NT2/D1 (cell line): ENCODE measurements around the gene MBNL2.

Experiments
- DNase-seq: peaks from one replicate; pipeline ENCODE4 v3.0.0-alpha.2; 2011; ENCODE audit warnings: low read depth, low spot score
- H3K27me3 ChIP-seq: 2 replicates; pipeline ENCODE4 v1.6.0; 2011; ENCODE audit warnings: mild to moderate bottlenecking; ENCODE audit not compliant: insufficient read length, insufficient read depth
- H3K36me3 ChIP-seq: 2 replicates; pipeline ENCODE4 v1.6.1; 2011; ENCODE audit warnings: mild to moderate bottlenecking, low read length, mixed read lengths; ENCODE audit not compliant: insufficient read depth, insufficient read length
- H3K4me1 ChIP-seq: 2 replicates; pipeline ENCODE4 v1.5.1; 2011; ENCODE audit not compliant: insufficient read depth, insufficient read length
- H3K4me3 ChIP-seq: 2 replicates; pipeline ENCODE4 v1.5.1; 2011; ENCODE audit warnings: low read depth; ENCODE audit not compliant: insufficient read length
- H3K9ac ChIP-seq: 2 replicates; pipeline ENCODE4 v1.6.0; 2011; ENCODE audit warnings: low read depth; ENCODE audit not compliant: insufficient read length
- H3K9me3 ChIP-seq: 2 replicates; pipeline ENCODE4 v1.5.1; 2011; ENCODE audit warnings: mild to moderate bottlenecking, low read length; ENCODE audit not compliant: insufficient read depth
- SUZ12 ChIP-seq: IDR thresholded peaks from 2 replicates; pipeline ENCODE4 v1.6.1; 2011; ENCODE audit not compliant: insufficient read length, insufficient read depth; ENCODE audit errors: extremely low read depth
- YY1 ChIP-seq: IDR thresholded peaks from 2 replicates; pipeline ENCODE4 v1.6.1; 2011; ENCODE audit not compliant: insufficient read length, insufficient read depth
- ZNF274 ChIP-seq: IDR thresholded peaks from 2 replicates; pipeline ENCODE4 v1.6.1; 2011; ENCODE audit warnings: mild to moderate bottlenecking, low read depth, low read length

MBNL2 gene

DNA sequence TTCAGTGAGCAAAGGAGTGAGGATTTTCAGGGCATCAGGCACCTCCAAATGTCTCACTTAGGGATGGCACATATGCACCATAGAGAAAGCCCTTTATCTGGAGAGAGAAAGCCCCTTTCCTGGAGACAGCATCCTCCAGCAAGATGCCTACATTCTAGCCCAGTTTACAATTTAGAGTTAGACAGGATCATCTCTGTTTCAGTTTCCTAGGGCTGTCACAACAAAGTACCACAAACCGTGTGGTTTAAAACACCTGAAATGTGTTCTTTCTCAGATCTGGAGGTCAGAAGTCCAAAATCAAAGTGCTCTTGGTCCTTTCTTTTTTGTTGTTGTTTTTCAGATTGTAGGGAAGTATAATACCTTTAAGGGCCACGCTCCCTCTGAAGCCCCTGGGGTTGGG lies 61.8 kb downstream of the MBNL2 start:
- no peaks in the 10 kb centered on the region for H3K36me3 ChIP-seq
- no peak overlapping the region for H3K9ac ChIP-seq
- no peaks in the 10 kb centered on the region for H3K27me3 ChIP-seq
- DNase-seq, result no peak
- no peaks in the 10 kb centered on the region for H3K9me3 ChIP-seq
- H3K4me3 ChIP-seq, result no peak overlapping the region
- no peaks in the 10 kb centered on the region for H3K4me1 ChIP-seq
- TF ChIP-seq SUZ12 (no peak), ZNF274 (no peak), YY1 (no peak)

DNA sequence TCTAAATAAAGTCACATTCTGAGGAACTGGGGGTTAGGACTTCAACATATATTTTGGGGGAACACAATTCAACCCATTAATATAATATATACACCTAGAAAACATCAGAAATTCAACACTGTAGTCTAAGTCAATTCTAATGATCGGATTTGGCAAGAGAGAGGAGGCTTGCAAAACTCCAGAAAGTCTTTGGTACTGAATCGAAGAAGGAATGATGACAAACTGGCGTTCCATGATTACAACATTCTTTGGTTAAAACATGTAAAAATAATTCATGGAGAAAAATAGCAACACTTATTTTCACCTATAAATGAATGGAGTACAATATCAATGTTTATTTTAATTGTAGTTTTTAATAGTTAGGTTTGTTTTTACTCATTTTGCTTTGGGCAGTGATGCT lies 62.4 kb downstream of the MBNL2 start:
- Histone ChIP-seq H3K4me3 (no peak overlapping the region), H3K4me1 (no peaks in the 10 kb centered on the region)
- DNase-seq, result no peak

DNA sequence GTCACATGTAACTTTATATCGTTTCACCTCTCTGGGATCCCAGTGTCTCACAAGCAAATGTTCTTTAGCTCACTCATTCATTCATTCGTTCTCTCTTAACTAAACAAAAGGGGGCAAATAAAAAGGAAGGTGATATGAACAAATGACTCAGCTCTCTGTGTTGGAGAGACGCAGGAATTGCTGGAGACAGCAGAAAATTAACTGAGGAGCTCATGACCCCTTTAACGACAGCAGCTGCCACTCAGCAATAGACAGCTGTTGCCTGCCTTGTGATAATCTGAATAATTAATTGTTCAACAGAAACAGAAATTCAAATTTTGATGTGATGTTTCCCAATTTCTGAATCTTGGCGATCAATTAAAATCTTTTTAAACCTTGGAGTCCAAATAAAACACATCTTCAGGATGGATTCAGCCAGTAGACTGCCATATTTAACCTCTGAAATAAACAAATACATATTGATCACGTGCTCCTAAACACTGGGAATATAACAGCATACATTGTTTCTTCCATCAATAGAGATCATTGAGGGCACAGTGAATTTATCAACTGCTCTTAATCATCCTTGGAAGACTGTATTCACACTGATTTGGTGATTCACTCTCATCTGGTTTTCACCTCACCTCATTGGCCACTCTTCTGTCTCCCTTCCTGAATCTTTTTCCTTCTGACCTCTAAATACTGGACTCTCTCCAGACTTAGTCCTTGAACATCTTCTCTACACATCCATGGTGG lies 63.3 kb downstream of the MBNL2 start:
- H3K9ac ChIP-seq, result no peak overlapping the region
- H3K4me1 ChIP-seq, result no peaks in the 10 kb centered on the region
- H3K36me3 ChIP-seq, result no peaks in the 10 kb centered on the region
- no peaks in the 10 kb centered on the region for H3K9me3 ChIP-seq
- DNase-seq, result no peak
- H3K4me3 ChIP-seq, result no peak overlapping the region
- no peaks in the 10 kb centered on the region for H3K27me3 ChIP-seq
- TF ChIP-seq SUZ12 (no peak), YY1 (no peak), ZNF274 (no peak)

More for the DNA sequence above, 62.4 kb downstream of the MBNL2 start:
- H3K27me3 ChIP-seq, result no peaks in the 10 kb centered on the region
- no peak overlapping the region for H3K9ac ChIP-seq
- H3K36me3 ChIP-seq, result no peaks in the 10 kb centered on the region
- H3K9me3 ChIP-seq, result no peaks in the 10 kb centered on the region
- TF ChIP-seq YY1, result no peak
- TF ChIP-seq SUZ12, result no peak
- TF ChIP-seq ZNF274, result no peak

DNA sequence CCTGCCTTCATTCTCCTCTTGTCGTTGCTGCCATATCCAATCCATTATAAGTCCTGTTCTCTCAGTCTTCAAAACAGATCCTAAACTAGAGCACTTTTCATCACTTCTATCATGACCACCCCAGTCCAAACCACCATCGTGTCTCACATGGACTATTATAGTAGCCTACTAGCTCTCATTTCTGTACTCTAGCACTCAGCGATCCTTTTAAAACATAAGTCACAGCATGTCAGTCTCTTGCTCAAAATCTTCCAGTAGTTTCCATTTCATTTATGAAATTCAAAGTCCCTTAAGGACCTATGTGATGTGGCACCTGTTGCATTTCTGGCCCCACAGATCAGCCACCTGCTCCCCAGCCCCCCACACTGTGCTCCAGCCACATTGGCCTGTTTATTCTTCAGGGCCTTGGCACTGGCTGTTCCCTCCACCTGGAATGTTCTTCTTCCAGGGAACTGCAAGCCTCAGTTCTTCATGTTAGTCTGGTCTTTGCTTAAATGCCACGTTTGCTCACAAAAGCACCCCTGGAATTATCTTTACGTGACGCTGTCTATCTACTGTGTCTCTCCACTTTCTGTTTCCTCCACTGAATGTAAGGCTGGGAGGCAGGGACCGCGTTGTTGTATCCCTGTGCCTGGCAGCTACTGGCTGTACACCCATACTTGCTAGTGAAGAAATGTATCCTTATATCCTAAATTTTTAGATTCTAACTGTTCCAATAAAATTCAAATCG lies 64.3 kb downstream of the MBNL2 start:
- no peaks in the 10 kb centered on the region for H3K9me3 ChIP-seq
- no peak overlapping the region for H3K9ac ChIP-seq
- TF ChIP-seq ZNF274, result no peak
- TF ChIP-seq SUZ12, result no peak
- no peak for TF ChIP-seq YY1
- H3K27me3 ChIP-seq, result no peaks in the 10 kb centered on the region
- no peak for DNase-seq
- no peaks in the 10 kb centered on the region for H3K36me3 ChIP-seq
- H3K4me1 ChIP-seq, result no peaks in the 10 kb centered on the region
- H3K4me3 ChIP-seq, result no peak overlapping the region

DNA sequence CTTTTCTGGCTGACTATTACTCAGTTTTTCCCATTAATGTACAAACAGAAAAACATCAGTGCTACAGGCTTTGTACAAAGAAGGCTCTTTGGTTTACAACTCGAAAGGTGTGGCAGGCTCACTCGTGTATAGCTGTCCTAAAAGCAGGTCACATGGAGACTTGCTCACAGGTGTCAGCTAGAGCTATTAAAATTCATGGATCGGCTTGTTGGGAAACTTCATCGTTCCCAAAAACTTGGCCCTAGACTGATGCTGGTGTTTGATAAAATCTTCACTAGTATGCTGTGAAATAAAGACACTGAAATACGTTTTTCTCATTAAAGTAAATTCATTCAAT lies 64.9 kb downstream of the MBNL2 start:
- Histone ChIP-seq H3K9me3 (no peaks in the 10 kb centered on the region), H3K36me3 (no peaks in the 10 kb centered on the region), H3K4me3 (no peak overlapping the region), H3K27me3 (no peaks in the 10 kb centered on the region), H3K9ac (no peak overlapping the region), H3K4me1 (no peaks in the 10 kb centered on the region)
- TF ChIP-seq SUZ12 (no peak), ZNF274 (no peak), YY1 (no peak)
- DNase-seq, result no peak

DNA sequence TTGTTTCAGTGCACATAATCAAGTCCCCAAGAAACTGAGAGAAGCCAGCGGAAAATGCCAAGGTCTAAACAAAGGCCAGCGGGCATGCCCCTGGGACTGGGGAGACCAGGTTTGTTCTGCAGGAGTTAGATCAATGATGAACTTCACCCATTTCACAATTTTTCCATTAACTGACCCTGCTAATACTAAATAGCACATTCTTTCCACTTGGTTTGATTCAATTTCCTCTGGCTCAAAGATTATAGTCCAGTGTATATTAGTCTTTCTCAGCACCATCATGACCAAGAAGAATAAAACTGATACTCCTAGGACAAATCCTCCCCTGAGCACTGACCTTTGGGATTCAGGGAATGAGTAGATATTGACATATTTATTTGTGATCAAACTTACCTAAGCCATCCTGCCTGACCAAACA lies 66.4 kb downstream of the MBNL2 start:
- Histone ChIP-seq H3K9me3 (no peaks in the 10 kb centered on the region), H3K36me3 (no peaks in the 10 kb centered on the region), H3K9ac (no peak overlapping the region), H3K27me3 (no peaks in the 10 kb centered on the region), H3K4me3 (no peak overlapping the region), H3K4me1 (no peaks in the 10 kb centered on the region)
- no peak for DNase-seq
- TF ChIP-seq ZNF274 (no peak), SUZ12 (no peak), YY1 (no peak)

DNA sequence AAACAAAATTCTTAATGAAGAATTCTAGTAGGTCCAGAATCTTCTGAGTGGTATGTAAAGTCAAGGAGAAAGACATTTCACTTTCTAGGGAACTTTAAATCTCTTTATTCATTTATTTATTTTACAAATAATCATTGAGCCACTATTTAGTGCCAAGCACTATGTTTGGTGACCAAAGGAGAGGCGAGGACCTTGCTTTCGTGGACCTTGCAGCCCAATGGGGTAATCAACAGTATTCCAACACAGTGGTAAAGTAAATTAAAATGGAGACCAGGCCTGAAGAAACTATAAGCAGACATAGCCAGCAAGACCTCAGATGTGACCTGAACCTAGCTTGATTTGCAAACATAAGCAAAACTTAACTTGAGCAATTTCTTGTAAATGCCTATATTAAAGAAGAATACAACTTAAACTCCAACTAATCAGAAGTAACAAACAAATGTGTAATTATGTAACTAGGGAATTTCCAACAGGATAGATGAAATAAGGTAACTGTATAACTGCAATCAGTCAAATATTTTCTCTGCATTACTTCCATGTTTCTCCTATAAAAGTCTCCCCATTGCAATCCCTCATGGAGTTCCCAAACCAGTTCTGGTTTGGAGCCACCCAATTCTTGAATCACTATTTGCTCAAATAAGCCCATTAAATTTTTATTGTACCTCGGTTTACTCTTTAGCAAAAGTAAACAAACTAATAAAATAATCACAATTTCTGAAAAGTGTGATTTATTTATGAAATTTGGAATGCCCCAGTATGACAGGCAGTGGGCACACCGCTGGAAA lies 67.6 kb downstream of the MBNL2 start:
- Histone ChIP-seq H3K27me3 (no peaks in the 10 kb centered on the region), H3K4me3 (no peak overlapping the region), H3K4me1 (no peaks in the 10 kb centered on the region), H3K9me3 (no peaks in the 10 kb centered on the region), H3K36me3 (no peaks in the 10 kb centered on the region), H3K9ac (no peak overlapping the region)
- no peak for TF ChIP-seq YY1
- no peak for TF ChIP-seq ZNF274
- no peak for TF ChIP-seq SUZ12
- DNase-seq, result no peak
